Astrocyte (in vitro differentiated cells and primary cell): ENCODE results near the gene RUFY3. TPM values are rescaled to one million over a fixed set of nuclear protein-coding genes. Genes with fewer than 3 reads are reported as not detected.
"Not testable (repeated sequence)": the region's sequence is repeated elsewhere in the genome, so short reads cannot be mapped to it uniquely, and the experiment has no call there.

ENCODE experiments used
- DNase-seq: peaks from one replicate; pipeline ENCODE4 v3.0.0-alpha.2; 2010; ENCODE audit warnings: low read depth
- FAIRE-seq: peaks from 2 replicates; lab custom pipeline; 2011; peaks lifted over from hg19 to GRCh38; lab: Jason Lieb, UNC
- H2AFZ ChIP-seq: 2 replicates; pipeline ENCODE4 v1.6.0; 2012; ENCODE audit warnings: low read depth, low read length, inconsistent platforms
- H3K27ac ChIP-seq: 2 replicates; pipeline ENCODE4 v1.5.1; 2011; ENCODE audit warnings: low read depth, low read length, inconsistent platforms
- H3K27me3 ChIP-seq: 2 replicates; pipeline ENCODE4 v1.6.0; 2011; ENCODE audit warnings: low read length, inconsistent platforms; ENCODE audit not compliant: insufficient read depth
- H3K36me3 ChIP-seq: 2 replicates; pipeline ENCODE4 v1.5.1; 2011; ENCODE audit warnings: low read length, inconsistent platforms; ENCODE audit not compliant: insufficient read depth
- H3K4me1 ChIP-seq: 2 replicates; pipeline ENCODE4 v1.5.1; 2011; ENCODE audit warnings: low read length, inconsistent platforms; ENCODE audit not compliant: insufficient read depth
- H3K4me2 ChIP-seq: 2 replicates; pipeline ENCODE4 v1.6.0; 2012; ENCODE audit warnings: low read length, inconsistent platforms
- H3K4me3 ChIP-seq: 2 replicates; pipeline ENCODE4 v1.5.1; 2011; ENCODE audit warnings: low read depth, mild to moderate bottlenecking, low read length, inconsistent platforms; ENCODE audit not compliant: insufficient read depth
- H3K79me2 ChIP-seq: 2 replicates; pipeline ENCODE4 v1.6.0; 2012; ENCODE audit warnings: mild to moderate bottlenecking, low read length, inconsistent platforms; ENCODE audit not compliant: insufficient read depth
- H3K9ac ChIP-seq: 2 replicates; pipeline ENCODE4 v1.6.0; 2012; ENCODE audit warnings: mild to moderate bottlenecking, low read length, inconsistent platforms
- H3K9me3 ChIP-seq: 2 replicates; pipeline ENCODE4 v1.5.1; 2012; ENCODE audit warnings: low read depth, mild to moderate bottlenecking, low read length, inconsistent platforms; ENCODE audit not compliant: insufficient read depth
- H4K20me1 ChIP-seq: 2 replicates; pipeline ENCODE4 v1.6.0; 2012; ENCODE audit warnings: low read length, inconsistent platforms; ENCODE audit not compliant: insufficient read depth
- H3K27ac Mint-ChIP-seq: one replicate; pipeline ENCODE4 v1.8.0; 2021; ENCODE audit warnings: mild to moderate bottlenecking, mixed read lengths; ENCODE audit not compliant: unreplicated experiment
- H3K27me3 Mint-ChIP-seq: one replicate; pipeline ENCODE4 v1.8.0; 2021; ENCODE audit warnings: low read depth, mixed read lengths; ENCODE audit not compliant: unreplicated experiment
- H3K36me3 Mint-ChIP-seq: one replicate; pipeline ENCODE4 v1.8.0; 2021; ENCODE audit warnings: low read depth, mixed read lengths; ENCODE audit not compliant: unreplicated experiment
- H3K4me1 Mint-ChIP-seq: one replicate; pipeline ENCODE4 v1.8.0; 2021; ENCODE audit warnings: low read depth, mixed read lengths; ENCODE audit not compliant: unreplicated experiment
- H3K4me3 Mint-ChIP-seq: one replicate; pipeline ENCODE4 v1.8.0; 2021; ENCODE audit warnings: mild to moderate bottlenecking, moderate library complexity, mixed read lengths; ENCODE audit not compliant: unreplicated experiment
- H3K9me3 Mint-ChIP-seq: one replicate; pipeline ENCODE4 v1.8.0; 2021; ENCODE audit warnings: mild to moderate bottlenecking, mixed read lengths; ENCODE audit not compliant: unreplicated experiment
- CTCF ChIP-seq: IDR thresholded peaks from 2 replicates; pipeline ENCODE4 v1.5.1; 2011; ENCODE audit warnings: low read depth, mild to moderate bottlenecking, inconsistent platforms, low read length, moderate library complexity; ENCODE audit not compliant: insufficient read depth
- EZH2 ChIP-seq: IDR thresholded peaks from 2 replicates; pipeline ENCODE4 v1.6.1; 2012; ENCODE audit warnings: mild to moderate bottlenecking, low read length, inconsistent platforms; ENCODE audit not compliant: insufficient read depth
- total RNA-seq: library from RNA; stranded (reverse); gene quantifications from 2 replicates; pipeline ENCODE4 v1.2.1, GENCODE V29; 2021

Gene RUFY3
- total RNA-seq, 1 donor from 2014 or later: 57.5 TPM

- Histone ChIP-seq H3K79me2 (peaks cover 54% of the 10 kb centered on the region), H3K4me2 (peak overlapping the region; percentile 93), H3K36me3 (peaks cover 14% of the 10 kb centered on the region), H3K27ac (peak overlapping the region; percentile 89), H3K27me3 (no peaks in the 10 kb centered on the region), H2AFZ (peak overlapping the region; percentile 79), H4K20me1 (peaks cover 47% of the 10 kb centered on the region), H3K9me3 (no peaks in the 10 kb centered on the region), H3K4me3 (peak overlapping the region; percentile 97), H3K9ac (peak overlapping the region; percentile 98), H3K4me1 (no peaks in the 10 kb centered on the region)
- Mint-ChIP-seq H3K36me3 (peaks cover 2% of the 10 kb centered on the region), H3K9me3 (no peaks in the 10 kb centered on the region), H3K4me3 (peak overlapping the region; percentile 96), H3K27me3 (no peaks in the 10 kb centered on the region), H3K4me1 (peaks cover 9% of the 10 kb centered on the region), H3K27ac (peak overlapping the region; percentile 93)
- DNase-seq (peak; percentile 58), FAIRE-seq (no peak)
- TF ChIP-seq EZH2 (no peak), CTCF (no peak)
These were observed 117.2 kb downstream of the RUFY3 start for GRCh38 chr4:70838666-70839588.

- Mint-ChIP-seq H3K9me3 (no peaks in the 10 kb centered on the region), H3K27ac (peak within 1 kb of the TSS; percentile 93), H3K36me3 (peaks cover 2% of the 10 kb centered on the region), H3K4me1 (peaks cover 9% of the 10 kb centered on the region), H3K4me3 (peak within 1 kb of the TSS; percentile 96), H3K27me3 (no peaks in the 10 kb centered on the region)
- peak within 1 kb of the TSS; percentile 98 for H3K9ac ChIP-seq
- H3K4me1 ChIP-seq: no peaks in the 10 kb centered on the region
- no peak for TF ChIP-seq EZH2
- no peak for TF ChIP-seq CTCF
- H3K79me2 ChIP-seq: peaks cover 48% of the 10 kb centered on the region
- FAIRE-seq (no peak), DNase-seq (peak; percentile 82)
- H4K20me1 ChIP-seq: peaks cover 41% of the 10 kb centered on the region
- H3K4me3 ChIP-seq: peak within 1 kb of the TSS; percentile 97
- H2AFZ ChIP-seq: peak within 1 kb of the TSS; percentile 79
- H3K36me3 ChIP-seq: peaks cover 11% of the 10 kb centered on the region
- no peaks in the 10 kb centered on the region for H3K9me3 ChIP-seq
- peak within 1 kb of the TSS; percentile 93 for H3K4me2 ChIP-seq
- no peaks in the 10 kb centered on the region for H3K27me3 ChIP-seq
- H3K27ac ChIP-seq: peak within 1 kb of the TSS; percentile 89
These were observed 117.9 kb downstream of the RUFY3 start, which contains the start of gene GRSF1 for GRCh38 chr4:70839589-70840093. Gene GRSF1, minus strand, starts transcription at chr4:70839890. Its CDS starts 63 bp downstream, at chr4:70839827.

GRCh38 chr4:70840137-70840536 lies 118.4 kb downstream of the RUFY3 start:
- H3K36me3 ChIP-seq, H3K27ac ChIP-seq, H3K9me3 Mint-ChIP-seq, H3K4me3 ChIP-seq, H3K4me2 ChIP-seq, H3K9me3 ChIP-seq, H3K36me3 Mint-ChIP-seq, H3K27ac Mint-ChIP-seq, H3K27me3 Mint-ChIP-seq, FAIRE-seq, H3K9ac ChIP-seq, H2AFZ ChIP-seq, H3K4me1 ChIP-seq, H3K4me1 Mint-ChIP-seq, H3K27me3 ChIP-seq: not testable (repeated sequence)
- Histone ChIP-seq H4K20me1 (peaks cover 36% of the 10 kb centered on the region), H3K79me2 (peaks cover 43% of the 10 kb centered on the region)
- peak; percentile 31 for DNase-seq
- H3K4me3 Mint-ChIP-seq: peak overlapping the region; percentile 85

GRCh38 chr4:70840631-70841030 lies 118.9 kb downstream of the RUFY3 start:
- not testable (repeated sequence) for H3K4me1 ChIP-seq, H2AFZ ChIP-seq, FAIRE-seq, H3K4me3 ChIP-seq, DNase-seq, H3K9ac ChIP-seq, H3K27ac ChIP-seq, H3K4me1 Mint-ChIP-seq, H3K27ac Mint-ChIP-seq, H3K27me3 ChIP-seq, H3K4me3 Mint-ChIP-seq, H3K4me2 ChIP-seq, H3K27me3 Mint-ChIP-seq, H3K36me3 ChIP-seq, H3K36me3 Mint-ChIP-seq, H3K9me3 ChIP-seq, H3K9me3 Mint-ChIP-seq
- peaks cover 38% of the 10 kb centered on the region for H3K79me2 ChIP-seq
- H4K20me1 ChIP-seq: peaks cover 34% of the 10 kb centered on the region
